Gastroesophageal sphincter (tissue), 3 donors: Measurements from ENCODE around the gene TAF3.

Source experiments
- CTCF ChIP-seq, 4 experiments: fragments of 200-600 bp in 2 of 4; fragments of 450-650 bp in 2 of 4; sonication (generic) in 1 of 4; IDR thresholded peaks; one replicate each; pipeline ENCODE4 v1.5.1; 2017 to 2019; ENCODE audit warnings: antibody characterized with exemption in 4 of 4, mild to moderate bottlenecking in 2 of 4, moderate library complexity in 2 of 4
- POLR2AphosphoS5 ChIP-seq: sonication (generic); formaldehyde crosslinking; IDR thresholded peaks from one replicate; pipeline ENCODE4 v1.6.1; 2017; ENCODE audit warnings: antibody characterized with exemption

- no peak for TF ChIP-seq POLR2AphosphoS5
- no peak for TF ChIP-seq CTCF (IDR thresholded peaks at IDR 0.05)
Observed at GRCh38 chr10:7945469-7946187, 127.3 kb downstream of the TAF3 start.
